NCI-H460 (cell line): Measurements from ENCODE around the gene MAPK12. TPM values are rescaled to one million over a fixed set of nuclear protein-coding genes. Genes with fewer than 3 reads are reported as not detected.

ENCODE experiments used
- DNase-seq: peaks from one replicate; pipeline ENCODE4 v3.0.0-alpha.2; 2016; ENCODE audit warnings: low read depth; ENCODE audit errors: extremely low read depth
- total RNA-seq: library from RNA; depleted of rRNA; stranded (reverse); fragments of >200 nt; shearing (Covaris generic); gene quantifications from 2 replicates; pipeline ENCODE4 v1.2.3, GENCODE V29; 2014; rRNA removed

Gene MAPK12
- total RNA-seq, 1 experiment from 2014 or later = 24.9 TPM

DNA sequence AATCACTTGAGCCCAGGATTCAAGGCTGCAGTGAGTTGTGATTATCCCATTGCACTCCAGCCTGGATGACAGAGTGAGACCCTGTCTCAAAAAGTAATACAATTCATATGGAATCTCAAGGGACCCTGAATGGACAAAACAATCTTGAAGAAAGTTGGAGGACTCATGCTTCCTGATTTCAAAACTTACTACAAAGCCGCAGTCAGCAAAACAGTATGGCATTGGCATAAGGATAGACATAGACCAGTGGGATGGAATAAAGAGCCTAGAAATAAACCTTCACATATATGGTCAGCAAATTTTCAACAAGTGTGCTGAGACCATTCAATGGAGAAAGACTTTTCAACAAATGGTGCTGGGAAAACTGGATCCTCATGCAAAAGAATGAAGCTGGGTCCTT lies 58.2 kb downstream of the MAPK12 start:
- no peak for DNase-seq

Other genes with a start within 250 kb of the MAPK12 start
- not detected in 2 replicates for gene IL17REL, start 248.9 kb downstream of the MAPK12 start, total RNA-seq
- gene TTLL8, start 203.4 kb downstream of the MAPK12 start, total RNA-seq = not detected in 2 replicates
- not detected in 2 replicates for gene MLC1, start 176.3 kb downstream of the MAPK12 start, total RNA-seq
- 0.07 TPM in 1 of 2 replicates, not detected in the other for gene MOV10L1, start 171.7 kb downstream of the MAPK12 start, total RNA-seq
- 4.2 and 4.7 TPM in 2 replicates for gene PANX2, start 91.0 kb downstream of the MAPK12 start, total RNA-seq
- 21.7 and 26.1 TPM in 2 replicates for gene TRABD, start 75.8 kb downstream of the MAPK12 start, total RNA-seq
- gene SELENOO, start 60.7 kb downstream of the MAPK12 start, total RNA-seq = 11.5 and 12.8 TPM in 2 replicates
- 10.7 and 13.0 TPM in 2 replicates for gene TUBGCP6, start 16.7 kb downstream of the MAPK12 start, total RNA-seq
- 13.9 and 14.4 TPM in 2 replicates for gene HDAC10, start 10.4 kb downstream of the MAPK12 start, total RNA-seq
- 1.3 and 1.8 TPM in 2 replicates for gene MAPK11, start 8.7 kb upstream of the MAPK12 start, total RNA-seq
- gene PLXNB2, start 46.0 kb upstream of the MAPK12 start, total RNA-seq = 51.2 and 52.5 TPM in 2 replicates
- 0.81 and 1.5 TPM in 2 replicates for gene DENND6B, start 65.3 kb upstream of the MAPK12 start, total RNA-seq
- gene PPP6R2, start 81.6 kb upstream of the MAPK12 start, total RNA-seq = 23.6 and 24.5 TPM in 2 replicates
- 37.0 and 40.3 TPM in 2 replicates for gene SBF1, start 213.4 kb upstream of the MAPK12 start, total RNA-seq
- 8.9 and 9.2 TPM in 2 replicates for gene ADM2, start 219.9 kb upstream of the MAPK12 start, total RNA-seq
- gene MIOX, start 225.2 kb upstream of the MAPK12 start, total RNA-seq = 0.27 and 0.29 TPM in 2 replicates
- 17.0 and 21.1 TPM in 2 replicates for gene LMF2, start 246.0 kb upstream of the MAPK12 start, total RNA-seq
- 28.6 and 38.0 TPM in 2 replicates for gene NCAPH2, start 246.5 kb upstream of the MAPK12 start, total RNA-seq